ENCODE results near the gene KRTAP26-1. TPM values are rescaled to one million over a fixed set of nuclear protein-coding genes. Genes with fewer than 3 reads are reported as not detected.

The KRTAP26-1 gene
- total RNA-seq, 1 donor from 2014 or later, result not detected

- no peak for DNase-seq (ENCODE audit: low spot score in 2 of 2, unreplicated experiment in 2 of 2)
- Mint-ChIP-seq H3K4me3 (no peak within 1 kb of the TSS), H3K27me3 (ENCODE audit: low read depth) (peaks cover 5% of the 10 kb centered on the region), H3K9me3 (peaks cover 12% of the 10 kb centered on the region), H3K4me1 (peaks cover 5% of the 10 kb centered on the region), H3K27ac (no peak within 1 kb of the TSS), H3K36me3 (no peaks in the 10 kb centered on the region)
- no peak for TF ChIP-seq CTCF (IDR thresholded peaks at IDR 0.05; ENCODE audit: unreplicated experiment)
Measured at GRCh38 chr21:30348506-30348905, 28.4 kb upstream of the KRTAP26-1 start, which contains the start of gene KRTAP23-1. TSS of gene KRTAP23-1 (minus strand) at chr21:30348606. CDS start at chr21:30348606, 0 bp downstream.

GRCh38 chr21:30345014-30345413 lies 24.9 kb upstream of the KRTAP26-1 start:
- Mint-ChIP-seq H3K9me3 (peaks cover 12% of the 10 kb centered on the region), H3K4me1 (peaks cover 3% of the 10 kb centered on the region), H3K27ac (no peak overlapping the region), H3K4me3 (no peak overlapping the region), H3K36me3 (no peaks in the 10 kb centered on the region), H3K27me3 (ENCODE audit: low read depth) (peaks cover 3% of the 10 kb centered on the region)
- no peak for DNase-seq (ENCODE audit: low spot score in 2 of 2, unreplicated experiment in 2 of 2)
- no peak for TF ChIP-seq CTCF (IDR thresholded peaks at IDR 0.05; ENCODE audit: unreplicated experiment)

GRCh38 chr21:30340714-30341573 lies 20.8 kb upstream of the KRTAP26-1 start:
- H3K9me3 Mint-ChIP-seq, result peaks cover 12% of the 10 kb centered on the region
- no peak for DNase-seq (ENCODE audit: low spot score in 2 of 2, unreplicated experiment in 2 of 2)
- H3K36me3 Mint-ChIP-seq, result no peaks in the 10 kb centered on the region
- H3K27me3 Mint-ChIP-seq (ENCODE audit: low read depth), result peaks cover 3% of the 10 kb centered on the region
- no peak overlapping the region for H3K4me3 Mint-ChIP-seq
- no peak overlapping the region for H3K27ac Mint-ChIP-seq
- peak; percentile 92 for TF ChIP-seq CTCF (IDR thresholded peaks at IDR 0.05; ENCODE audit: unreplicated experiment)
- peaks cover 3% of the 10 kb centered on the region for H3K4me1 Mint-ChIP-seq

GRCh38 chr21:30338717-30339116 lies 18.6 kb upstream of the KRTAP26-1 start:
- no peak overlapping the region for H3K4me3 Mint-ChIP-seq
- no peak for TF ChIP-seq CTCF (IDR thresholded peaks at IDR 0.05; ENCODE audit: unreplicated experiment)
- peaks cover 5% of the 10 kb centered on the region for H3K27me3 Mint-ChIP-seq (ENCODE audit: low read depth)
- no peaks in the 10 kb centered on the region for H3K36me3 Mint-ChIP-seq
- peaks cover 3% of the 10 kb centered on the region for H3K4me1 Mint-ChIP-seq
- no peak for DNase-seq (ENCODE audit: low spot score in 2 of 2, unreplicated experiment in 2 of 2)
- H3K9me3 Mint-ChIP-seq, result no peaks in the 10 kb centered on the region
- H3K27ac Mint-ChIP-seq, result no peak overlapping the region

GRCh38 chr21:30337772-30338171 lies 17.7 kb upstream of the KRTAP26-1 start:
- no peak for DNase-seq (ENCODE audit: low spot score in 2 of 2, unreplicated experiment in 2 of 2)
- Mint-ChIP-seq H3K9me3 (no peaks in the 10 kb centered on the region), H3K36me3 (no peaks in the 10 kb centered on the region), H3K27me3 (ENCODE audit: low read depth) (peaks cover 2% of the 10 kb centered on the region), H3K27ac (no peak overlapping the region), H3K4me3 (no peak overlapping the region), H3K4me1 (peaks cover 3% of the 10 kb centered on the region)
- no peak for TF ChIP-seq CTCF (IDR thresholded peaks at IDR 0.05; ENCODE audit: unreplicated experiment)

Data from mesothelial cell of epicardium (in vitro differentiated cells).